ENCODE measurements around the gene HSPG2. TPM values are rescaled to one million over a fixed set of nuclear protein-coding genes. Genes with fewer than 3 reads are reported as not detected.
"Not testable (repeated sequence)": the region's sequence is repeated elsewhere in the genome, so short reads cannot be mapped to it uniquely, and the experiment has no call there.

Gene HSPG2
- total and polyA plus RNA-seq, 9 of the 15 experiments (the other 6 are each of a cell fraction or from before 2014, with no cell fraction given), result 0.14 to 160 (median 15.7) TPM

DNA sequence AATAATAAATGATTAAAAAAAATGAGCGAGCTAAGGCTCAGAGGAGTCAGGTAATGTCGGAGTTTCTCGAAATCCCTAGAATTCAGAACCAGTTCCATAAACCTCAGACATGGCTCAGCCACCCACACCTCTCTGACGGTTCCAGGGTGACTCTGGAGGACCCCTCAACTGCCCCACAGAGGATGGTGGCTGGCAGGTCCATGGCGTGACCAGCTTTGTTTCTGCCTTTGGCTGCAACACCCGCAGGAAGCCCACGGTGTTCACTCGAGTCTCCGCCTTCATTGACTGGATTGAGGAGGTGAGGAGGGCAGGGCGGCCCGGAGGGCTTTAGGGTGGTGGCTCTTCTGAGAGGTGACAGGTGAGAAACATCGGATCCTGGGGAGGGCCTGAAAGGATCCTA lies 49.3 kb upstream of the HSPG2 start:
- in situ Hi-C loops (cut with MboI); H3K27ac ChIP-seq (ENCODE audit: extremely low read depth, low read depth, low read length); H3K79me2 ChIP-seq (ENCODE audit: control insufficient read depth, insufficient read depth, low read length); intact Hi-C loops (cut with micrococcal nuclease); H3K27me3 ChIP-seq (ENCODE audit: control insufficient read depth in 2 of 2, insufficient read depth in 2 of 2, low read length in 2 of 2); FAIRE-seq; H2AFZ ChIP-seq (ENCODE audit: low read depth, low read length); H3K9me3 ChIP-seq (replicated peaks; ENCODE audit: control insufficient read depth, insufficient read depth, low read depth, low read length); H3K4me3 ChIP-seq; DNase-seq (ENCODE audit: extremely low read depth in 1 of 4, low spot score in 3 of 4); POLR2A ChIA-PET; BruUV-seq (replicated peaks); H3K4me2 ChIP-seq (ENCODE audit: insufficient read depth, low read length); H3K9ac ChIP-seq (ENCODE audit: insufficient read depth in 1 of 2, low read depth in 2 of 2, low read length in 2 of 2); H3K4me1 ChIP-seq (replicated peaks in 1 of 2; ENCODE audit: control insufficient read depth in 2 of 2, insufficient read depth in 2 of 2, low read length in 2 of 2); ATAC-seq; H4K20me1 ChIP-seq (replicated peaks; ENCODE audit: control insufficient read depth, insufficient read depth, low read length); CTCF ChIA-PET (ENCODE audit: low intra/inter-chr PET ratio); H3K36me3 ChIP-seq (ENCODE audit: control insufficient read depth, insufficient read depth, low read length); H3K9me1 ChIP-seq (ENCODE audit: control insufficient read depth, insufficient read depth, low read length): not testable (repeated sequence)
- WGBS (ENCODE audit: insufficient coverage, low coverage, missing lambda C conversion rate), result 11% methylated on average over 9 of the region's 12 CpGs

DNA sequence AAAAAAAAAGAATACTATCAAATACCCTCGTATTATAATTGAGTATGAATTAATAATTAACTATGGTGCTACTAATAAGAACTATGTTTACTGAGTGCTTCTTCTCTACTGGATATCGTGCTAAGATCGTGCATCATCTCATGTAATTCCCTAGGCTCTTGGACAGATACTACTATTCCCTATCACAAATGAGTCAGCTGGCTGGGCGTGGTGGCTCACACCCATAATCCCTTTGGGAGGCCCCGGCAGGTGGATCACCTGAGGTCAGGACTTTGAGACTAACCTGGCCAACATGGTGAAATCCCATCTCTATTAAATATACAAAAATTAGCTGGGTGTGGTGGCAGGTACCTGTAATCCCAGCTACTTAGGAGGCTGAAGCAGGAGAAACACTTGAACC lies 48.8 kb upstream of the HSPG2 start:
- H3K9ac ChIP-seq (ENCODE audit: insufficient read depth in 1 of 2, low read depth in 2 of 2, low read length in 2 of 2); FAIRE-seq; H3K9me3 ChIP-seq (replicated peaks; ENCODE audit: control insufficient read depth, insufficient read depth, low read depth, low read length); BruUV-seq (replicated peaks); POLR2A ChIA-PET; H3K9me1 ChIP-seq (ENCODE audit: control insufficient read depth, insufficient read depth, low read length); H3K79me2 ChIP-seq (ENCODE audit: control insufficient read depth, insufficient read depth, low read length); DNase-seq (ENCODE audit: extremely low read depth in 1 of 4, low spot score in 3 of 4); in situ Hi-C loops (cut with MboI); H3K36me3 ChIP-seq (ENCODE audit: control insufficient read depth, insufficient read depth, low read length); H3K4me3 ChIP-seq; H2AFZ ChIP-seq (ENCODE audit: low read depth, low read length); H3K27me3 ChIP-seq (ENCODE audit: control insufficient read depth in 2 of 2, insufficient read depth in 2 of 2, low read length in 2 of 2); H3K27ac ChIP-seq (ENCODE audit: extremely low read depth, low read depth, low read length); ATAC-seq; intact Hi-C loops (cut with micrococcal nuclease); H3K4me2 ChIP-seq (ENCODE audit: insufficient read depth, low read length); H3K4me1 ChIP-seq (replicated peaks in 1 of 2; ENCODE audit: control insufficient read depth in 2 of 2, insufficient read depth in 2 of 2, low read length in 2 of 2); H4K20me1 ChIP-seq (replicated peaks; ENCODE audit: control insufficient read depth, insufficient read depth, low read length): not testable (repeated sequence)
- 0% methylated on average over 1 of the region's 5 CpGs for whole genome bisulfite sequencing (ENCODE audit: insufficient coverage, low coverage, missing lambda C conversion rate)
- CTCF ChIA-PET (ENCODE audit: low intra/inter-chr PET ratio), result interaction anchor here (0.8 kb wide), 1 partner anchor 10 kb away, joined by 3 read pairs; no protein-coding TSS in a partner anchor

DNA sequence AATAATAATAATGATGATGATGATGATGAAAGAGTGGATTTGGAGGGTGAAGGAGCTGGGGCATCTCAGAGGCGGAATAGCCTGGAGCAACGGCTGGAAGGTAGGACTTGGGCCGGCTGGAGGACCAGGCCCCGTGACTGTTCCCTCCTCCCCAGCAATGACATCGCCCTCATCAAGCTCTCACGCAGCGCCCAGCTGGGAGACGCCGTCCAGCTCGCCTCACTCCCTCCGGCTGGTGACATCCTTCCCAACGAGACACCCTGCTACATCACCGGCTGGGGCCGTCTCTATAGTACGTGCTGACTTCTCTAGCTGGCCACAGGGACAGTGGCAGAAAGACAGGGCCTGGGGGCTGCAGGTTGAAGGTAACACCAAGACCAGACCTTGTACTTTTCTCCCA lies 46.4 kb upstream of the HSPG2 start:
- H3K27me3 ChIP-seq (ENCODE audit: control insufficient read depth in 2 of 2, insufficient read depth in 2 of 2, low read length in 2 of 2); H3K9me3 ChIP-seq (replicated peaks; ENCODE audit: control insufficient read depth, insufficient read depth, low read depth, low read length); H3K79me2 ChIP-seq (ENCODE audit: control insufficient read depth, insufficient read depth, low read length); H2AFZ ChIP-seq (ENCODE audit: low read depth, low read length); H3K9me1 ChIP-seq (ENCODE audit: control insufficient read depth, insufficient read depth, low read length); in situ Hi-C loops (cut with MboI); H3K4me1 ChIP-seq (replicated peaks in 1 of 2; ENCODE audit: control insufficient read depth in 2 of 2, insufficient read depth in 2 of 2, low read length in 2 of 2); H3K4me2 ChIP-seq (ENCODE audit: insufficient read depth, low read length); H4K20me1 ChIP-seq (replicated peaks; ENCODE audit: control insufficient read depth, insufficient read depth, low read length); FAIRE-seq; intact Hi-C loops (cut with micrococcal nuclease); H3K4me3 ChIP-seq; POLR2A ChIA-PET; CTCF ChIA-PET (ENCODE audit: low intra/inter-chr PET ratio); H3K36me3 ChIP-seq (ENCODE audit: control insufficient read depth, insufficient read depth, low read length); BruUV-seq (replicated peaks); DNase-seq (ENCODE audit: extremely low read depth in 1 of 4, low spot score in 3 of 4); ATAC-seq; H3K27ac ChIP-seq (ENCODE audit: extremely low read depth, low read depth, low read length); H3K9ac ChIP-seq (ENCODE audit: insufficient read depth in 1 of 2, low read depth in 2 of 2, low read length in 2 of 2): not testable (repeated sequence)
- 9% methylated on average over 5 of the region's 15 CpGs for WGBS (ENCODE audit: insufficient coverage, low coverage, missing lambda C conversion rate)

DNA sequence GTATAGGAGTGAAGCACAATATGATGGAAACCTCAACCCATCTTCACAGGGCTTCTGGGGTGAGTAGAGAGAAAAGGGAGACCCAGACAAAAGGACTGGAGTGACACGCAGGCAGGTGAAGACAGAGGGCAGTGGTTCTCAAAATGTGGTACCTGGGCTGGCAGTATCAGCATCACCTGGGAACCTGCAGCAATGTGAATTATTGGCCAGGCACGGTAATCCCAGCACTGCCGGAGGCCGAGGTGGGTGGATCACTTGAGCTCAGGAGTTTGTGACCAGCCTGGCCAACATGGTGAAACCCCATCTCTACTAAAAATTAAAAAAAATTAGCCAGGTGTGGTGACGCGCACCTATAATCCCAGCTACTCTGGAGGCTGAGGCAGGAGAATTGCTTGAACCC lies 45.0 kb upstream of the HSPG2 start:
- H3K27me3 ChIP-seq (ENCODE audit: control insufficient read depth in 2 of 2, insufficient read depth in 2 of 2, low read length in 2 of 2); intact Hi-C loops (cut with micrococcal nuclease); FAIRE-seq; in situ Hi-C loops (cut with MboI); H3K9ac ChIP-seq (ENCODE audit: insufficient read depth in 1 of 2, low read depth in 2 of 2, low read length in 2 of 2); H3K9me1 ChIP-seq (ENCODE audit: control insufficient read depth, insufficient read depth, low read length); DNase-seq (ENCODE audit: extremely low read depth in 1 of 4, low spot score in 3 of 4); BruUV-seq (replicated peaks); H3K9me3 ChIP-seq (replicated peaks; ENCODE audit: control insufficient read depth, insufficient read depth, low read depth, low read length); H3K4me1 ChIP-seq (replicated peaks in 1 of 2; ENCODE audit: control insufficient read depth in 2 of 2, insufficient read depth in 2 of 2, low read length in 2 of 2); H3K4me2 ChIP-seq (ENCODE audit: insufficient read depth, low read length); H3K4me3 ChIP-seq; H4K20me1 ChIP-seq (replicated peaks; ENCODE audit: control insufficient read depth, insufficient read depth, low read length); H2AFZ ChIP-seq (ENCODE audit: low read depth, low read length); H3K27ac ChIP-seq (ENCODE audit: extremely low read depth, low read depth, low read length); H3K79me2 ChIP-seq (ENCODE audit: control insufficient read depth, insufficient read depth, low read length); ATAC-seq; H3K36me3 ChIP-seq (ENCODE audit: control insufficient read depth, insufficient read depth, low read length): not testable (repeated sequence)
- ChIA-PET CTCF (ENCODE audit: low intra/inter-chr PET ratio) (interaction anchor here (0.6 kb wide), 1 partner anchor 41 kb away, joined by 3 read pairs; no protein-coding TSS in a partner anchor), POLR2A (interaction anchor here (0.6 kb wide), 3 partner anchors 11 to 185 kb away, joined by 3 read pairs; no protein-coding TSS in a partner anchor)
- 31% methylated on average over 6 of the region's 6 CpGs for WGBS (ENCODE audit: insufficient coverage, low coverage, missing lambda C conversion rate)
